SW 1271 (cell line): ENCODE data around the gene GRIP2.

Source experiments
- DNase-seq, 2 experiments: peaks; one replicate each; lab custom pipeline; 2025; lab: John Stamatoyannopoulos, UW

The GRIP2 gene

DNA sequence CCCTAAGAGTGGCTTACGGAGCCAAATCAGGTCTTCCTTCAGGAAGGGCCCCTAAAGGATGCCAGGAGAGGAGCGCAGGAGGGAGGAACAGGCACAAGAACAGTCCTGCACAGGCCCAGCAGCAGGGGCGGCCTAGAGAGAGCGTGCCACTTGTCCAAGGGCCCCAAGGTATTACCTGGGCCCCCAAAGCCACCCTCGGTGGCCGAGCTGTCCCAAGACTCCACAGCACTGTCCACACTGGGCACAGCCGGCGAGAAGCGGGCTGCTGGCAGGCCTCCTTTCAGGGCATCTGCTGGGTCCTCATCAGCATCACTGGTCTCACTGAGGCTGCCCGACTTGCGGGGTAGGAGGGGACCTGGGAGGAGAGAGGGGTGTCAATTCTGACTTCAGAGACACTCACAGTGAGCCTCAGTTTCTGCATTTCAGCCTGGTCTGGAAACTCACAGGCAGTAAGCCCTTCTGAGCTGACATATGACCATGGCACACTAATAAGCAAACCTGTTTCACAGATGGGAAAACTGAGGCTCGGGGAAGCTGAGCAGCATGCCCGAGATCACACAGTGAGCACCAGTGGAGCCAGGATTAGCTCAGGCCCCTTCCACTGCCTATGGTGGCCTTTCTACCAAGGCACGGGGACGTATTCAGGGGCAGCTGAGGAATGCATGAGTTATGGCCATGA lies 33.4 kb downstream of the GRIP2 start:
- no peak for DNase-seq

DNA sequence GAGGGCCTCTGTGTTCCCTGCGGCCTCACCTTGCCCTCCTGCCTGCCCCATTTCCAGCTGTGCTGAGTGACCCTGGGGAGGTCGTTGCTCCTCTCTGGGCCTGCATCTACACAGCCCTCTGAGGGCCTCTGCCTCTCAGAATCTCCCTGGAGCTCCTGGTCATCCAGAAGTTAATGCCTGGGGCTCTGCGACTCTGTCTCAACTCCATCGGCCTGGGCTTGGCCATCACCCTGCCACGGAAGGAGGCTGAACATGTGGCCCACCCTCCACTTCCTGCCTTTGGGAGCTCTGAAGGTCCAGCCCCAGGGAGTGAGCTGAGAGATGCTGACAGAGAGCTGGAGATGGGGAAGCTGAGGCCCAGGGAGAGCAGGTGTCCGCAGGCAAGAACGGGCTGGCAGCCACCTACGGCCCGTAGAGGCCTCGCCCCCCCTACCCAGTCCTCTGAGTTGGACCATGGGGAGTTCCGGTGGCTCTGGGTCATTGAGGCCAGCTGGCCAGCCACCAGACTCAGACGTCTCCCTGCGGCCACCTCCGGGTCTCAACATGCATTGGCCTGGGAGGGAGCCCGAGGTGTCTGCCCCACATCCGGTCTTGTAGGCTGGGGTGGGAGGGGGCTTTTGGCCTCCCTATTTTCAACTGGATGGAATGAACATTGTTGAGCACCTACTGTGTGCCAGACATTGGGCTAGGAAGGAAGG lies 34.2 kb downstream of the GRIP2 start:
- no peak for DNase-seq

DNA sequence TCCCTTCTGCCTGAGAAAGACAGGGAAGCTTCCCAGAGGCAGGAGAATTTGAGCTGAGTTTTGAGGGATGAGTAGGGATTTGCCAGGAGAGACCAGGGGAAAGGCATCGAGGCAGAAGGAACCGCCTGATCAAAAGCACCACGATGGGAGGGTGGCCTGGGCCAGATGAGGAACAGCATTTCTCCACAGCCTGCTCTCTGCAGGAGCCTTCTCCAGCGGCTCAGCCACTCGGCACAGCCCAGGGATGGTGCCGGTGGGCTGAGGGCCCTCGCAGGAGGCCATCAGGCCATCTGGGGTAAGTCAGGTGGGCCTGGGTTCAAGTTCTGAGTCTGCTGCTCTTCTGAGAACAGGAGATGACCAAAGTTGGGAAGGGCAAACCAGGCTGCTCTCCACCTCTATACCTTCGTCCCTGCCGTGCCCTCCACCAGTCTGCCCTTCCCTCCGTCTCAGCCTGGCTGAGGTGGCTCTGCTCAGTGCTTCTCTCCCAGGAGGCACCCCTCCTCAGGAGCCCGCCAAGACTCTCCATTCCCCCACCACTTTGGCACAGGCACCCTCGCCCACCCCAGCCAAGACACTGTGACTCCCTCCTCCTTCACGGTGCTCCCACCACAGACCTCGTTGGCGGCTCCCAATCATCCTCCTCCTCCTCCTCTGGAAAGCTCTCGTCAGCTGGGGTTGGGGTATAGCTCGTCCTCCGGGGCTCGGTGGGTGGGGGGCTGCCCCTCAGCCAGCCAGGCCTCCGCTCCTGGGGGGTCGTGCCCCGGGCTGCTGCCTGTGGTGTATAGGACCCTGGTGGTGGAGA lies 34.9 kb downstream of the GRIP2 start:
- no peak for DNase-seq

DNA sequence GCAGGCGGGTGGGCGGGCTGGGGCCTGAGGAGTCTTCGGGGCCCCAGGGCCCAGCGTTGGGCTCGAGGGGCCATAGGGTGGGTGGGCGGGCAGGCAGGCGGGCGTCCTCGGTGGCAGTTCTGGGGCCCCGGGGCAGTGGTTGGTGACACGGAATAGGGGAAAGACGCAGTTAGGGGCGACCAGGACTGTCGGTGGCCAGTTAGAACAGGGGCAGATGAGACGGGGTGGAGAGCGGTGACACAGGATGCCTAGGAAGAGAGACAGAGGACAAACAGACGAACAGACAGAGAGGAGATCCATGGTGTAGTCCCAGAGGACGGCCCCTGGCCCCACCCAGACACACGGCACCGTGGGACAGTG lies 36.5 kb downstream of the GRIP2 start:
- no peak for DNase-seq

DNA sequence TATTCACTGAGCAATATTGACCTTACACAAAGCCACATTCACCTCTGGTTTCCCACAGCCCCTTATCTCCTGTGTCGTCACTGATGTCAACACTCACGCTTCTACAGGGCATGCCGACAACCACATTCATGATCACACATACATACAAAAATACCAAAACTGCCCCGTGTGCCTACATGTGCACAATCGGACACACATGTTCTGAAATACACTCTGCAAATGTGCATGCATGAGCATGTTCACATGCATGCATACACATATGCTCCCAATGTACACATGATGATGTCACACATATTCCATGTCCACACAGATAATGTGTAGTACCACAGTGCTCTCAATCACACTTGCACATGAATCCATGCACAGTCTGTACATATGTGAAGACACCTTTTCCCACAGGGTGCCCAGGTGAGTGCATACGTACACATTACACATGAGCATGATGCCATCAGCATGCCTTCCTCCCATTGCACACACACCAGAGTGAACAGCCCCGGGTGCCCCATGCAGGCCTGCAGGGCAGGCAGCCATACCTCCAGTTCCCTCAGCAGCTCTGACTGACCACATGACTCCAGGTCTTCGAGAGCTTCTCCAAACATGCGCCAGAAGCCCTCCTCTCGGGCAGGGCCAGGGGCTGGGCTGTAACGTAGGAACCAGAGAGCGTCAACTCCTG lies 37.0 kb downstream of the GRIP2 start:
- DNase-seq, result no peak

DNA sequence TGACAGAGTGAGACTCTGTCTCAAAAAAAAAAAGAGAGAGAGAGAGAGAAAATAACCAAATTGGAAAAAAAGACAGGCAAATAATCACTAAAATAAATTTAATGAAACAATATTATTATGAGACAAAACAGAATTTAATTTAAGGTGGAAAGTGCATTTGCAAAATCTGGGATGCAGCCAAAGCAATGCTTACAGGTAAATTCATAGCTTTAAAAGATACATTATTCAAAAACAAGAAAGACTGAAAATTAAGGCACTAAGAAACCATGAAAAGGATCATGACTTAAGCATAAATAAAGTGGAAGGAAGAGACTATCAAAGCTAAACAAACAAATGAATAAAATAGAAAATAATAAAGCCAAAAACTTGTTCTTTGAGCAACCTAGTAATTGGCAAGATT lies 37.7 kb downstream of the GRIP2 start:
- DNase-seq, result no peak

DNA sequence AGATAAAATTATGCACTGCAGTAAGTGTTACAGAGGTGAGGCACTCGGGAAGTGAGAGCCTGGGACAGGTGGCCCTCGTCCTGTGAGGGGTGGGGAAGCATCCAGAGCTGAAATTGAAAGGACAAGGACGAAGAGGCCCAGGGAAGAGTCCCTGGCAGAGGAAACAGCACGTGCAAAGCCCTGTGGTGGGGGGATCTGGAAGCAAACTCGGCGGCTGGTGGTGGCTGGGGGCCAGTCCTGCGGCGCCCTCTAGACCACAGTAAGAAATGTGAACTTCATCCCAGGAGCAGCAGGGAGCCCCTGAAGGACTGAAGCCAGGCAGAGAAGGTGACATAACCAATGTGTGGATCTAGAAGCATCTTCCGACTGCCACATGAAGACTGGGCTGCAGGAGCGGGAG lies 42.8 kb downstream of the GRIP2 start:
- DNase-seq, result no peak

DNA sequence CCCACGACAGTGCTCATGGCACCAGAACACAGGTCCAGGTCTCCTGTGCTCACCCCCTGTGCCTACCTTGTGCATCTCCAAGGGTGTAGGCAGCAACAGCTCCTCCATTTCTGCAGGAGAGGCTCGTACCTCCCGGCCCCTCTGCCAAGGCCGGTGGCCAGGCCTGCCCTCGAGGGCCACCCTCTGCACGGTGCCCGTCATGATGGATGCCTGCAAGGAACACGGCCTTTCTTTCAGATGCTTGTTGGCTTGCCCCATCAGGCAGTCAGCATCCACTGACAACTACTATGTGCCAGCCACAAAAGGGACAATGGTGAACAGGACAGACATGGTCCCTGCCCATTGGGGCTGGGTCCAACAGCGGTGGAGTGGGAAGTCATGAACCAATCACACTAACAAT lies 43.8 kb downstream of the GRIP2 start:
- no peak for DNase-seq

DNA sequence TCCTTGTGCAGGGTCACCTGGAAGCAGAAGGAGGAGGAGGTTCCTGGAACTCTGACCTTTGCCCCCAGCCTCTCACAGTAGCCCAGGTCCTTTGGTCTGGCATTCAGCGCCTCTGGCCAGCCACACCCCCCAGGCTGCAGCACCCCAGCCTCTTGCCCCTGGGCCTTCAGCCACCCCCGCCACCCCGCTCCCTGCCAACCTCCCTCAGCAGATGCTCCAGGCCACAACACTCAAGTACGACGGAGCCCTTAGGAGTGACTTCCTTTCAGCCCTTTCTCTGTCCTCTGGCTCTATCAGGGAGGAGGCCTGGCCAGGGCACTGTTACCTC lies 45.2 kb downstream of the GRIP2 start:
- DNase-seq, result no peak

DNA sequence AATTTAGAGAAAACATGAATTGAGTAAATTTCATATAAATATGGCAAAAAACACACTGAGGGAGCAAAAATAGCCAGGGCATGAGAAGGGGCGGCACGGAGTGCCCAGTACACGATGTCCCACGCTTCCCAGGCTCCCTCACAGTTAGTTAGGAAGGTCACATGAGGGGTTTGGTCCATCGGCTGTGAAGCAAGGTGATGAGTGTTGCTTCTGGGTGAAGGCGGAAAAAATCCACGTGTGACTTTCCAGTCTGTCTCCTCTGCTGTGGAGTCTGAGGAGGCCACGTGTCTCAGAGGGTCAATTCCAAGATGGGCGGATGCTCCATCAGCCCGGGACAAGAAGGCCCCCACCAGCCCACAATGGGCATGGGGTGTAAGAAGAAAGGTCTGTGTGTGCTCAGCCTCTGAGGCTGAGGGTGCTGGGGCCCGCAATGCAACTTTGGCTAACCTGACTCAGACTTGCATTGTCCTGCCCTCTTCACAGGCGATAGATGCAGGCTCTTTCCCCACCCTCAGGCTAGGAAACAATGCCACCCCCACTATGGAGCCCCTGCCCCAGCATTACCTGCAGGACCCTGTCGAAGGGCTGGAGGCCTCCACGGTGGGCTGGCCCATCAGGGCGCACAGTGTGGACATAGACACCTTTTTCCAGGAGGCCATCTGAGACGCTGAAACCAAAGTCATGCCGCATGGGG lies 45.7 kb downstream of the GRIP2 start:
- DNase-seq, result no peak

DNA sequence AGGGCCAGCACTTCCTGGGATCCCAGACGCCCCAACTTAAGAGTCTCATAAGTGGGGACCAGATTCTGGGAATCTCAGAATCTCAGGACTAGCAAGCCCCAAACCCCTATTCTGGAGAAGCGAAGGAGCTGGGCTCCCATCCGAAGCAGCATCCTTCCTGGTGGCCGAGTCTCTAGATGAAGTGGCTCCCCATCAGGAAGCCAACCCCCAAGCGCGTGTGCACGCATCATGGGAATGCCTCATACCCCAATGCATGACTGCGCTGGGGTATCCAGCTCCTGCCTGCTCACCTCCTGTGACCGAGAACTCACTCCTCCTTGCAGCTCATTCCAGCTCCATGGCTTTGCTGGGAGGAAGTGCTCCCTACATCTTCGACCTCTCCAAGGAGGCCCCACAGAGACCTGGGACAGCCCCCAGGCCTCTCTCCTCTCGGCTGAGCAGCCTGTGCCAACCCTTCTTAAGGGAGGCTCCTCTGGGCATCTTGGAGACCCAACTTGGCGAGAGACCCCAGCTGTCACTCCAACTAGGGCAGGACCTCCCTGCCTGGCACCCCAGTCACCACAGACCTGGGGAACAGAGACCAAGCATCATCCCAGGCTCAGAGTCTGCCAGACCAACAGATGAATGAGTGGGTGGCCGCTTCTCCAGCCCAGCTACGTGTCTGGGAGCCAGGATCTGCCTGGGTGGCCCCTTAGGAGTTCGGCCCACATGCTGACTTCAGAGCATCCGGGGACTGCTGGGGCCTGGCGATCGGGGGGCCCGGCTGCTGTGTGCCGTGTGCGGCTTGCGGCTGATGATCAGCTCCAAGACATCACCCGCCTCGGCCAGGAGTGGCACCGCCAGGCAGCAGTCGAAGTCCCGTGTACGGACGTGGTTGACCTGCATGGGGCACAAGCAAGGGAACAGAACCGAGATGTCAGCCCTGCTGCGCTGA lies 46.9 kb downstream of the GRIP2 start:
- no peak for DNase-seq

DNA sequence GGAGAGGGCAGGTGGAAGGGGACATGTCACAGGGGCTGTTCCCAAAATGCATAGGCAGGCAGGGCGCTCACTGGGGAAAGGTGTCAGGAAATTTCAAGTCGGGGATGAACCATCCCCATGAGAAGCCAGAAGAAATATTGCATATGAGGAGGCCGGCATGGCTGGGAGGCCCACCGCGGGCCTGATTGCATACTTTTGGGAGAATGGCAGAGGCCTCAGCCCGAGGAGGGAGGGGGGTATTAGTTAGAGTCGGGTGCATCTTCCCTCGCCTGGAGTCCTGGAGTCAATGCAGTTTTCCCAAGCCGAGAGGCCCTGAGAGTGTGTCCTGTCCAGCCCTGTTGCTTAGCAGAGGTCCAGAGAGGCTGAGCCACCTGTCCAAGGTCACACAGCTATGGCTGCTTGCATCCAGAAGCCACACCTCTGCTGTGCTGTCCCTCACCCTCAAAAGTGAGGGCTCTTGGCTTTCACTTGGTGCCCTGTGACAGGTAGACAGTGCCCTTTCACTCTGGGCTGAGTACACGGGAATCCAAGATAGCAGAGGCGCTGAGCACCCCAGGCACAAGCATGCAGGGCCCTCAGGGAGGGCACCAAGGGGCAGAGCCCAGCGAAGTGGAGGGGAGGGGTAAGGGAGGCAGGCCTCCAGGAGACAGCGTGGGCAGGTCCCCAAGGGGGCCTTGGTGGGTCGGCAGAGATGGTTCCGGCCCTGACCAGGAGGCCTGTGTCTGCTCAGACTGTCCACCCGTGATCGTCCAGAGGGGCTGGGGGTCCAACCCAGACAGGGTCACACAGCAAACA lies 48.5 kb downstream of the GRIP2 start:
- no peak for DNase-seq

DNA sequence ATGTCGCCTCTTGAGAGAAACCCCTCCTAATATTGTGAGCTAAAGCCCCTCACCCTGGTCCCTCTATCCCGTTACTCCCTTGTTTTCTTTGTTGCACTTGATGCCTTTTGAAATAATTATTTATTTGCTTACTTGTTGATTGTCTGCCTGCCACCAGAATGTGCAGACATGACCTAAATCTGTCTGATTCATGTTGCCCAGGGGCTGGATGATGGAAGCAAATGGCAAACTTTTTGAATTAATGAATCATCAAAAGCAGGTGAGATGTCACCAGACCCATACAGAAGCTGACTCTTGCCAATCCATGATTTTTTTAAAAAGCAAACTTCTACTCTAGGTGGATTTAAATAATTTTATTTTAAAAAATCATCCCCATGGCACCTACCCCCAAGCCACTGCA lies 49.3 kb downstream of the GRIP2 start:
- DNase-seq, result no peak

DNA sequence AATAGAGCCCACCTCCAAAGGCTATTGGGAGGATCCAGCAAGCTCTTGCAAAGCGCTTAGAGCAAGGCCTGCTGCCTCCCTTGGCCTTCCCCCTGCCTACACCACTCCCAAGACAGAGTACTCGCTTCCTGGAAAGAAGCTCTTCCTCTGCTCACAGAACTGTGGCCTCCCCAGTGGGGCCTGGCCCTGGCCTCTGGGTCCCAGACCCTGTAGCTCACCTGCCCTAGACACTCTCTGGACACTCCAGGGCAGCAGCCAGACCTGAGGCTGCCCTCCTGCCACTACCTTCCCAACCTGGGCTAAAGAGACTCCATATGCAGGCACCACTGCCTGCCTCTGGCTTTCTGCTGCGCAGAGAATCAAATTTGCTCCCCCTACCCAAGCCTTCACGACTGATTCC lies 49.9 kb downstream of the GRIP2 start:
- no peak for DNase-seq

DNA sequence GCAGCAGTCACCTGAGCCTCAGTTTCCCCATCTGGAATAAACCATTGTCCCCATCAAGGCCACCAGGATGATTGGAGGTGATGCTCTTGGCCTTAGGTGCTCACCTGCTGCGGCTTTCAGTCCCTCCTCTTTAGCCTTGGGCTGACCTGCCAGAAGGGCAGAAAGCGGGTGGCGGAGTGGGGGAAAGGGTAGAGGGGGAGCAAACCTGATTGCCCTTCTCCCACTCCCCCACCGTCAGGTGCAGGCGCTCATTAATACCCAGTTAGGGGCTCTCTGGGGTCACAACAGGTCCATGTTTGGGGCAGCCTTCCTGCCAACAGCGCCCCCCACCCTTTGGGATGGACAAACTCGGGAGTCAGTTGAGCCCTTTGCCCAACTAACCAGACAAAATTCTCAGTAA lies 50.5 kb downstream of the GRIP2 start:
- DNase-seq, result no peak

DNA sequence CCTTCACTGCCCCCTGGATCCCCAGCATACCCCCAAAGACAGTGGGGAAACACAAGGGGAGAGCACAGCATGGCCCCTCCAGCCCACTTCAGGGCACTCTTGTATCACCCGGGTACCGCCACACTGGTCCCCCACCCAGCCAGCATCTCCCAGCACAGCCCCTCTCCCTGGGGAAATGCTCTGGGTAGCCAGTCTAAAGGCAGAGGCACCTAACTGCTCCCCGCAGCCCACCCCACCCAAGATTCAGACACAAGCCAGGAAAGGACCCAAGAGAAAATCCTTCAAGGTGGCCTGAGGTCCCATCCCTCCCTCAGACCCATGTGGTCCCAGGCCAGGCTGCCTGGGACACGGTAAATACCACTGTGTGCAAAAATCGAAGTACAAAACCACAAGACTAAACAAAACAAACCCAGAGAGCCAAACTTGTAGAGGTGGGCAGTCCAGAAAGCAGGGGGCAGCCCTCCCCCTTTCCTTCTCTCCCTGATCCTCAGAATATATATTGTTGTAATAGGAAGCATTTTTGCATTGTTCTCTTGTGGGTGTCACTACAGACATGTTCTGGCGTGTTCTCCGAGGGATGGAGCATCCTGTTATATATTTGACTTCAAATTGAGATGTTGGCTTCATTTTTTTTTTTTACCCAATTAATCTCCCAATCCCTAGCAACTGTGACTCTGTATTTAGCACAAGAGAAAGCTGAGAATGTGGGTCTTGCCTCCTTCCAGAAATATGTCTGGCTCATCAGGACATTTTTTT lies 51.7 kb downstream of the GRIP2 start:
- DNase-seq, result no peak

DNA sequence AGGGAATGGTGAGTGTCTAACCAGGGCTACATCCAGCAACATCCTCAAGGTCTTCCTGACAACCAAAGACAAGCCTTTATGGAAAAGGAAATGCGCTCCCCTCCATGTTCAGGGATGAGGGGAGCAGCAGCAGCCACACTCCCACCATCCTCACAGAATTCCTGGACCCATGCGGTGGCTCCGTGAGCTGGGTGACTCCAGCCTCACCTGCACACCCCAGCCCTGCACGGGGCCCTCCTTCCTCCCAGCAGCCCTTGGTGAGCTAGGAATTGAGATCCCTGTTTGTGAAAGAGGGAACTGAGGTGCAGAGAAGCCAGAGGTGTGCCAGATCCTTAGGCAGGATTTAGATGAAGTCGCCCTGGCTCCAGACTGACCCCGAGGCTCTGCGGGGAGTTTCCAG lies 52.3 kb downstream of the GRIP2 start:
- no peak for DNase-seq

DNA sequence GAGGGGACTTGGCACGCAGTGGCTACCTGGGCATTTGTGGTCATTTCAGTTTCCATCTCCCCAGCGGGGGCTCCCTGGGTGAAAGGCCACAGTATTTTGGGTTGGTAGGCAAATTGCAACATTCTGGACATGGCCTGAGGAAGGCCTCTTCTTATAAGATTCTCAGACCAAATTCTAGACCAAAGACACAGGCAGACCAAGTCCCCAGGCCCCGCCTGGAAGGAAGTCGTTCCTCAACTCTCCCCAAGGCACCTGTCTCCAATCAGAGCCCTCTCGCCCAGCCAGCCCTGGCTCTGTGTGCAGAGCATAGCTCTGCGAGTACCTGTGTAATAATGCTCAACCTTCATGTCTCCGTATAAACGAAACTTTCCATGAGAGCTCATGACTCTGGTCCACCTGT lies 53.1 kb downstream of the GRIP2 start:
- DNase-seq, result no peak

DNA sequence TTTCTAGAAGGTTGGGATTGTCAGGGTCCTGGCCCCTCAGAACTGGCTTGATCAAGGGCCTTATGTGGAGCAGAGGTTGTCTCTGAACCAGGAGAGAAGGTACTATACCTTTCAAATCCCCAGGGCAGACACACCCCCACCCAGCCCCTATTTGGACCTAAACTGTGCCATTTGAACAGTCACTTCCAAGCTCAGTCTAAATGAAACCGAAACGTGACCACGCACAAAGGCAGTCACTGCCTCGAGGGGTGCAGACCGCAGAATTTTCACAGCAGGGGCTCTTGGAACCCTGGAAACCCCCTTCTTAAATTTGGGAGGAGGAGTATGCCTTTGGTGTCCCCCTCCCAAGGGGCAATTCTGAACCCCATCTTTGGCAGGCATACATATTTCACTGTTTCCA lies 53.7 kb downstream of the GRIP2 start:
- no peak for DNase-seq

DNA sequence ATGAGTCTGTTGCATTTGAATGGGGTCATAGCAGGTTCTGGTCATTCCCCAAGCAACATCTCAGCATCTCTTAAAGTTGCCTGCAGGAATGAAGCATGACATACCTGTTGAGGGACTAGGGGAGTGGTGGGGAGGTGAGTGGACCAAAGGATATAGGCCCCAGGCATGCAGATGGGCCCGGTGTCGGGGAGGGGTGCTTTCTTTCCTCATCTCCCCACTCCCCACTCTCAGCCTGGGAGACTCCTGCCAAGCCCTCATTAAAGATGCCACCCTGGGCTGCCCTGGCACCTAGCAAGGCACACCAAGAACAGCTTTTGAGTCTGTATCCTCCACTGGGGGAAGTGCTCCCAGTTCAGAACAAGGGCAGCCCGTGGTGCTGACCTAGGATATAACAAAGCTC lies 54.2 kb downstream of the GRIP2 start:
- no peak for DNase-seq
